NCI-H1694 (cell line): ENCODE results near the gene ZNF48.

Experiments
- DNase-seq: peaks from one replicate; lab custom pipeline; 2025; lab: John Stamatoyannopoulos, UW

The ZNF48 gene

GRCh38 chr16:30407804-30408534, 12.7 kb downstream of the ZNF48 start:
- DNase-seq, result no peak

GRCh38 chr16:30409125-30410060, 14.2 kb downstream of the ZNF48 start:
- peak; percentile 87 for DNase-seq

GRCh38 chr16:30413112-30413806, 18.0 kb downstream of the ZNF48 start:
- DNase-seq, result no peak

- no peak for DNase-seq
These were observed 18.9 kb downstream of the ZNF48 start for GRCh38 chr16:30414159-30414558.

GRCh38 chr16:30416047-30416603, 20.9 kb downstream of the ZNF48 start:
- DNase-seq, result no peak

- DNase-seq, result no peak
These were observed 21.7 kb downstream of the ZNF48 start for GRCh38 chr16:30416624-30417528.

- no peak for DNase-seq
These were observed 22.5 kb downstream of the ZNF48 start for GRCh38 chr16:30417529-30418349.

- no peak for DNase-seq
These were observed 23.3 kb downstream of the ZNF48 start for GRCh38 chr16:30418350-30419181.

- no peak for DNase-seq
These were observed 25.8 kb downstream of the ZNF48 start for GRCh38 chr16:30421010-30421409.

- no peak for DNase-seq
These were observed 32.8 kb downstream of the ZNF48 start for GRCh38 chr16:30428055-30428454.

- DNase-seq, result no peak
These were observed 34.1 kb downstream of the ZNF48 start for GRCh38 chr16:30429418-30429677.

GRCh38 chr16:30429678-30430427, 34.6 kb downstream of the ZNF48 start, which contains the start of gene DCTPP1:
Gene DCTPP1, minus strand, starts transcription at chr16:30430030. Its CDS starts 50 bp downstream, at chr16:30429980.
- peak; percentile 98 for DNase-seq

- DNase-seq, result no peak
These were observed 35.3 kb downstream of the ZNF48 start for GRCh38 chr16:30430428-30430970.

- no peak for DNase-seq
These were observed 39.6 kb downstream of the ZNF48 start for GRCh38 chr16:30434852-30435251.

- no peak for DNase-seq
These were observed 42.4 kb downstream of the ZNF48 start for GRCh38 chr16:30437511-30438046.

GRCh38 chr16:30438835-30439234, 43.6 kb downstream of the ZNF48 start:
- no peak for DNase-seq

- no peak for DNase-seq
These were observed 44.6 kb downstream of the ZNF48 start for GRCh38 chr16:30439720-30440348.

GRCh38 chr16:30443631-30444030, 48.4 kb downstream of the ZNF48 start:
- no peak for DNase-seq
